Activated CD4-positive, alpha-beta T cell treated with anti-CD3 and anti-CD28 coated beads for 4 hours (primary cell): Measurements from ENCODE around the gene TPO.
"Not testable (repeated sequence)": the region's sequence is repeated elsewhere in the genome, so short reads cannot be mapped to it uniquely, and the experiment has no call there.

Source experiments
- DNase-seq, 2 donors: peaks; one replicate each; pipeline ENCODE4 v3.0.0-alpha.2; 2020

TPO gene

GRCh38 chr2:1487758-1488157, 74.5 kb downstream of the TPO start:
- DNase-seq = no peak

DNA sequence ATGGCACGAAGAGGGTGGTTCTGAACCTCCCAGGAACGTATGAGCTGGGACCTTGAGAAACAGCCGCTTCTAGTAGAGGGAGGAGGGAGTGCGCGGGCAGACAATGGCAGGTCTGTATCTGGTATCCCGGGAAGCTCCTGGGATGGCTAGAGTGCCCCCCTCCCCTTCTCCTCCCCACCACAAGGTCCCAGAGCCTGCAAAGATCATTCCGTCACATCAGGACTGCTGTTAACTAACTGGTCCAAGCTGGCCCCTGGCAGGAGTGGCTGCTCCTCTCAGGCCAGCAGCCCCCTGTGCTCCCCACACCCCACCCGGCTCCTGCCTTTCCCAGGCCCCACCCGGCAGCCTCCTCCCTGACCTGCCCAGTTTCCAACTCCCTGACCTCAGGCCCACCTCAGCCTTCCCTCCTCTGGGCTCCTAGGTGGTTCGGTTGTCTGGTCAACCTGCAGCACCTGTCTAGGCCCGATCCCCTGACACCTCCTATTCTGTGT, 75.0 kb downstream of the TPO start:
- DNase-seq = no peak

DNA sequence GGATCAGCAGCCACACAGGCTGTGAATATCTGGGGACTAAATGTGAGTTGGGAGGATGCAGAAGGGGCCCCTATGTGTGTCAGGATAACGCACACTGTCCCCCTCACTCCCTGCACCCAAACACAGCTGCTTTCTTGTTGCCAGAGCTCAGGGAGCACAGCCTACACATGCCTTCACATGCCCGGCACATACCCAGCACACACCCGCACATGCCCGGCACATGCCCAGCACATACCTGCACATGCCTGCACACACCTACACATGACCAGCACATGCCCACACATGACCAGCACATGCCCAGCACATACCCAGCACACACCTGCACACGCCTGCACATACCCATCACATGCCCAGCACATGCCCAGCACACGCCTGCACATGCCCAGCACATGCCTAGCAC, 75.6 kb downstream of the TPO start:
- DNase-seq = no peak

- DNase-seq = no peak
Measured at GRCh38 chr2:1489486-1489885, 76.2 kb downstream of the TPO start.

- DNase-seq = not testable (repeated sequence)
Measured at GRCh38 chr2:1490381-1490780, 77.1 kb downstream of the TPO start.

DNA sequence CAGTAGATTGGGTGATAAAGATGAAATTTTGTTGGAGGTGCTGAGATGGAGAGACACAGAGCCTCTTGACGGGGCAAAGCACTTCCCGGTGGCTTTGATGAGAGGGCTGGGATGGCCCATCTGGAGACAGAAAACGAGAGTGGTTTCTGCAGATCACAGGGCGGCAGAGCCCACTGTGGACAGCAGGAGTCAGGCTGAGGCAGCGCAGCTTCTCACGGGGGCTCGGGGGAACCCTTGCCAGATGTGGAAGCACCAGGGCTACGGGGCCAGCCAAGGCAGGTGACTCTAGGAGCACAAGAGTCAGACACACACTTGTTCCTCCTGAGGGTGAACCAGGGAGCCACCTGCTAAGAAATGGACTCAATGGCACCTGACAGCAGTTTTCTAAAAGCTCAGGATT, 78.5 kb downstream of the TPO start:
- DNase-seq = no peak

DNA sequence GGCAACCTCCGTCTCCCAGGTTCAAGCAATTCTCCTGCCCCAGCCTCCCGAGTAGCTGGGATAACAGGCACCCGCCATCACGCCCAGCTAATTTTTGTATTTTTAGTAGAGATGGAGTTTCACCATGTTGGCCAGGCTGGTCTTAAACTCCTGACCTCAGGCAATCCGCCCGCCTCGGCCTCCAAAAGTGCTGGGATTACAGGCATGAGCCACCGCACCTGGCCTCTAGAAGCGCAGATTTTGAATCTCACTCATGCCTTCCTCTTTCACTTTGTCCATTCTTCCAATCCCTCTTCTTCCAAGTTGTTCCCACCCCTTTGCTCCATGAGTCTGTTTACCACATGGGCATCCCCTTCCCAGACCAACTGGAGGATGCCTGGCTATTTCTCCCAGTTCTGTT, 79.0 kb downstream of the TPO start:
- DNase-seq = not testable (repeated sequence)

DNA sequence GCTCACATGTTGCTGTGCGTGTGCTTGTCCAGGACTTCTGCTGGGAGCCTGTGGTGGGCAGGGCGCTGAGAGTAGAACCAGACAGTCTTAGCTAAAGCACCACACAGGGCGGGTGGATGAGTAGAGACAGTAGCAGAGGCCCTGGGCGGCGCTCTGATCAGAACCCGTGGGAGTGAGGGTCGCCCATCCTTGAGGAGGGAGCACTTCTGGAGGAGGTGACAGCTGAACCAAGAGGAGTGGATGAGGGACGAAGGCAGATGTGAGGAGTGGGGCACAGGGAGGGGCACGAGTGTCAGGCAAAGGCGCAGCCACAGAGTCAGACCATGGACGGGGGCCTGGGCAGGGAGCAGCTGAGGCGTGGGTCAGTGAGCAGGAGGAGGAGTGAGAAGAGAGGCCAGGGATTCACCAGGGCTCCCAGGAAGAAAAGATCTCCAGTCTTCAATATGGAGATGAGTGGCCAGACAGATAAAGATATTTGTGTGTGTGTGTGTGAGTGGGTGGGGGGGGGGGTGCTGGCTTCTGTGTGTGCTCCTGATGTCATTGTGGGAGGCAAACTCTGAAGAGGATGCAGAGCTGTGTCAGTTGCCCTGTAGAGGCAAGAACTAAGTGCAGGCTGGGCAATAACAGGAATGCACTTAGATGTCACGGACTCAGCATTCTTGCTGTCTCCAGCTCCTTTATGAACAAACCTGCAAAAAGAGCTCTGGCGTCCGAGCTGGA, 79.6 kb downstream of the TPO start:
- no peak for DNase-seq

GRCh38 chr2:1493431-1494126, 80.3 kb downstream of the TPO start:
- DNase-seq = no peak

DNA sequence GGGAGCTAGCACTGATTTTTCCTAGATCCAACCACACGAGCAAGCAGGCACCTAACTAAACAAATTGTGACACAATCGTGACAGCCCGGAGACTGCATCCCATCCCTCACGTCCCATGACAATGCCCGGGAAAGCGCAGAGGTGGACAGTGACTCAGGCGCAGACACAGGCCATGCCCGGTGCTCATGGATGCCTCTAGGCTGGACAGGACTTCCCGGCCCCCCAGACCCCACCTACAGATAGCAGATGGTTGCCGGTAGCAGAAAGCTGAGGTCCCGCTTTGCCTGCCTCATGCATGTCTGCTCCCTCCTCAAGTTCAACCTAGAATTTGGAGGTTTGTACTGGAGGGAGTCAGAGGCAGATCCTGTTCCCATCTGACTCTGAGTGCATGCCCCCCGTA, 81.0 kb downstream of the TPO start:
- DNase-seq = no peak

DNA sequence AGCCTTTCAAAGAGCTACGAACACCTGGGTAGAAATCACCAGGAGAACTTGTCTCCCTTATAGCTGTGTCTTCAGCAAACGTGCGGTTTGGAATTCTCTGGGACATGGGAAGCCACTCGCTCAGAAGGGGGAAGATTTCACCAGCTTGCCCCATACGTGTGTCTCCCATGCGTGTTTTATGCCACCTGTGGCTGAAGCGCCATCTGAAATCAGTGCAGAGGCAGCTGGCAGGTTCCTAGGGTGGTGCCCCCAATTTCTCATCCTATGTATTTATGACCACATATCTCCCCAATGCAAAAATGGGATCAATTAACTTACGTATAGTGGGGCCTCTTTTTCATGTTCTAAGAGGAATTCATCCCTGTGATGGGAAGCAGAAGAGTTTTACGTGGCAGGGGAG, 81.6 kb downstream of the TPO start:
- no peak for DNase-seq

- DNase-seq = no peak
Measured at GRCh38 chr2:1495676-1496358, 82.6 kb downstream of the TPO start.

- no peak for DNase-seq
Measured at GRCh38 chr2:1496359-1496821, 83.1 kb downstream of the TPO start.

- DNase-seq = no peak
Measured at GRCh38 chr2:1497122-1497611, 83.9 kb downstream of the TPO start.

- DNase-seq = no peak
Measured at GRCh38 chr2:1498176-1498575, 84.9 kb downstream of the TPO start.

DNA sequence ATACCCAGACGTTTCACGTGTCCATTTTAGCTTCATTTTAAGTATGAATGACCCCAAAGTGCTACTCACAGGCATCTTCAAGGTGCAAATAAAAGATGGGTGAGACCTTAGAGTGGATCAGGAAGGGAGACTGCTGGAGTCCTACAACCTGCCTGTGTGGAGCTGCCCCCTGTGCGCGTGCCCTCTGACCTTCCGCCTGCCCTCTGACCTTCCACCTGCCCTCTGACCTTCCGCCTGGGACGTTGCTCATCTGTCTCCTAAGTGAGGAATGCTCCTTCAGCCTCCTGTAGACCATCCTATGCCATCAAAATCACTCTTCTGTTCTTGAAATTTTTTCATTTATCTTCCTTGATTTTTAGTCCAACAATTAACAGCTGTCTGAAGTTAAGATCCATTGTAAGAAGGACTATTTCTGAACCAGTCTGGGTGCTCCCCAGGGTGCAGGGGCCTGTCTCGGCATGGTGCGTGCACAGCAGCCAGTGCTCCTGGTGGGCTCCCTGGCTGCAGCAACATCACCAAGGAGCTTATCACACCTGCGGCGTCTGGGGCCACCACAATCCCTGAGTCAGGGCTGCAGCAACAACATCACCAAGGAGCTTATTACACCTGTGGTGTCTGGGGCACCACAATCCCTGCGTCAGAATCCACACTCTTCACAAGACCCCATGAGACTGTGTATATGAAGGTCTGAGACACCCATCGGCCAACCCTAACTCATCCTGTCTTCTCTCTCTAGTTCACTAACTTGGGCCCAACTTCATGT, 86.0 kb downstream of the TPO start:
- DNase-seq = no peak

GRCh38 chr2:1501038-1501851, 88.0 kb downstream of the TPO start:
- DNase-seq = no peak

- DNase-seq = no peak
Measured at GRCh38 chr2:1501991-1502390, 88.7 kb downstream of the TPO start.

DNA sequence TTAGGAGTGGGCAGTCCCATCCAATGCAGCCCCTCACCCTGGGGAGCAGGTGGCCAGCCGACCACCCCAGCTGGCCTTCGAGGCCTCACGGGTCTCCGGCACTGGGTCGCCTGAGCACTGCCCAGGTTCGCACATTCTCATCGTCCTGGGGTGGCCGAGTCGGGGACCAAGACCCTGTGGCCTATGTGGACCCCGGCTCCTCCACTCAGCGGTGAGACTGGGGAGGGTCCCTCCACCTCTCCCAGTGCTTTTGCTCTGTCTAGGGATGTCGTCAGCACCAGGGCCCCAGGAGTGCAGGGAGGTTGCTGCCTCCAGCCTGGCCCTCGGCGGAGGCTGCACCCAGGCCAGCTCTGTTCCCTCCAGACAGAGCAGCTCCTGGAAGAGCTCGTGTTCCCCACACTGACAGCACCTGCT, 89.6 kb downstream of the TPO start:
- no peak for DNase-seq

GRCh38 chr2:1503471-1504310, 90.4 kb downstream of the TPO start:
- DNase-seq = no peak

- DNase-seq = no peak
Measured at GRCh38 chr2:1504311-1504750, 91.1 kb downstream of the TPO start.
